Kasumi-1 (cell line): Measurements from ENCODE around the gene MLXIPL.
"Not testable (repeated sequence)": the region's sequence is repeated elsewhere in the genome, so short reads cannot be mapped to it uniquely, and the experiment has no call there.

Experiments
- DNase-seq, 2 experiments: peaks; one replicate each; lab custom pipeline; 2025; lab: John Stamatoyannopoulos, UW

MLXIPL gene

GRCh38 chr7:73613954-73614735, 10.2 kb downstream of the MLXIPL start:
- no peak for DNase-seq

- peak; percentile 25 to 52 for DNase-seq
Observed at GRCh38 chr7:73612598-73613269, 11.6 kb downstream of the MLXIPL start.

GRCh38 chr7:73611017-73611555, 13.2 kb downstream of the MLXIPL start:
- no peak for DNase-seq

GRCh38 chr7:73610105-73610504, 14.2 kb downstream of the MLXIPL start:
- DNase-seq = no peak

DNA sequence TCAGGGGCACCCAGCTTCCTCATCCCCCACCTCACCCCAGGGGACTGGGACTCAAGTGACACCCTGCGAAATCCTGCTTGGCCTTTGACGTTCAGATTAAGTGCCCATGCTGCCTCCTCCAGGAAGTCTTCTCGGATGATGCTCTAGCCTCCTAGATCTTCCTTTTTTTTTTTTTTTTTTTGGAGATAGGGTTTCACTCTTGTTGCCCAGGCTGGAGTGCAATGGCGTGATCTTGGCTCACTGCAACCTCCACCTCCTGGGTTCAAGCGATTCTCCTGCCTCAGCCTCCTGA, 16.7 kb downstream of the MLXIPL start:
- not testable (repeated sequence) for DNase-seq

GRCh38 chr7:73606801-73607691, 17.3 kb downstream of the MLXIPL start:
- DNase-seq = peak; percentile 27 to 34

DNA sequence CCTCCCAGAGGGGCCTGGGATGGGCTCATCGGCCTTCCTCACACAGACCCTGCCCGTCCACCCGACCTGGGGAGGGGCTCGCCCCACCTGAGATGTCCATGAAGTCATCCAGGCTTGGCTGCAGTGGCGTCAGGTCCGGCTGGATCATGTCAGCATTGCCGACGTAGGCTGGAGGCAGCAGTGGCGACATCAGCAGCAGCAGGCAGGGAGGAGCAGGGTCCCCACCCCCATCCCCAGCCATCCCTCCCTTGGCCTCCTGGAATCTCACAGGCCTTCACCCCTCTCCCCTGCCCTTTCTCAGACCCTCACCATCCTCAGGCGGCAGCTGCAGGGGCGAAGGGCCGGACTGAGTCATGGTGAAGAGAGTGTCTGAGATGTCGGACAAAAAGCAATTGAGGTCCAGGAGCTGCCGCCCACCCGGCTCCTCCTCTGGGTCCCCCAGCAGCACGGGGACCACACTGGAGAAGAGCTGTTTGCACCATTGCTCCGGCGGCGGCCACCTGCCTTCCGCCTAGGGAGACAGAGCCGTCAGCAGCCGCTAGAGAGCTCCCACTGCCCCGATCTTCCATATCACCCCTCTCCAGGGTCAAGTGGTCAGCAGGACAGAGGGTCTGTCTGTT, 18.6 kb downstream of the MLXIPL start:
- DNase-seq = no peak

GRCh38 chr7:73602721-73603651, 21.3 kb downstream of the MLXIPL start:
- no peak for DNase-seq

DNA sequence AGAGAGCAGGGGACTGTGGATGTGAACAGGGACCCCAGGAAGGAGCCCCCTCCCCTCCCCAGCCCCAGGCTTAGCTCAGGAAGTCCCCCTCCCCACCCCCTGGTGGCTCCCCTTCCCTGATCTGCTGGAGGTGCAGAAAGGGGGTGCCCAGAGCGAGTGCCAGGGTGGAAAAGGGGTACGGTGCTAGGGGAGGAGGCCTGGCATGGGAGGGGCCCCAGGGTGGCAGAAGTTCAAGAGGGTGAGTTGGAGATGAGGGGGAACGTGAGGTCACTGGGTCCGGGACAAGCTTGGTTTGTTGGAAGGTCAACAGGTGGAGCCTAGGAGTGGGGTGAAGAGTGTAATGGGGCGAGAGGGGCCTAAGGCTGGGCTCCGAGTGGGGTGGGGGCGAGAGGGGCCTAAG, 24.4 kb downstream of the MLXIPL start:
- DNase-seq = no peak

GRCh38 chr7:73599151-73599882, 25.0 kb downstream of the MLXIPL start:
- no peak for DNase-seq

DNA sequence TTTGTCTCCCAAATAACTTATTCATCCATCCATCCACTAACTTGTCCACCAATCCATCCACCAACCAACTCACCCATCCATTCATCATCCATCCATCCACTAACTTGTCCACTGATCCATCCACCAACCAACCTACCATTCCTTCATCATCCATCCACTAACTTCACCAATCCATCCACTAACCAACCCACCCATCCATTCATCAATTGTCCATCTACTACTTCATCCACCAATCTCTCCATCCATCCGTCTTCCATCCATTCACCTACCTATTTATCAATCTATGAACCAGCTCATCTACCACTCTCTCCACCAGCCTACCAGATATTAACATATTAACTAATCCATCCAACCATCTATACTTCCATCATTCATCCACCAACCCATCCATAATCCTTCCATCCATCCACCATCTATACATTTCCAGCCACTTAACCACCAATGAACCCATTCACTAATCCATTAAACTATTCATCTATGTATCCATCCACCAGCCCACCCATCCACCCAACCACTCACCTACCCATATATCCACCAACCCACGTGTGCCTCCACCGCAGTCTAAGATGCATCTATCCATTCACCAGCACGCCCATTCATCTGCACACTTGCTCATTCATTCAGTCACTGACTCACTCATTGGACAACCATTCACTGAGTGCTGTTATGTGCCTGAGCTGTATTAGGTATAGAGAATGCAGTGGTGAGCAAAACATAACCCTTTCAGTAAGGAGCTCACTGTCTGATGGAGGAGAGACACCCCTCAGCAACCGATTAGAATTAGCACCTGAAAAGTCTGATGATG, 26.1 kb downstream of the MLXIPL start:
- no peak for DNase-seq

GRCh38 chr7:73596191-73597065, 27.9 kb downstream of the MLXIPL start:
- no peak for DNase-seq

GRCh38 chr7:73595358-73595757, 29.0 kb downstream of the MLXIPL start:
- DNase-seq = no peak

GRCh38 chr7:73593207-73594045, 30.9 kb downstream of the MLXIPL start:
- no peak for DNase-seq

- no peak for DNase-seq
Observed at GRCh38 chr7:73586911-73587310, 37.4 kb downstream of the MLXIPL start.

GRCh38 chr7:73585196-73585595, 39.1 kb downstream of the MLXIPL start:
- DNase-seq = no peak

DNA sequence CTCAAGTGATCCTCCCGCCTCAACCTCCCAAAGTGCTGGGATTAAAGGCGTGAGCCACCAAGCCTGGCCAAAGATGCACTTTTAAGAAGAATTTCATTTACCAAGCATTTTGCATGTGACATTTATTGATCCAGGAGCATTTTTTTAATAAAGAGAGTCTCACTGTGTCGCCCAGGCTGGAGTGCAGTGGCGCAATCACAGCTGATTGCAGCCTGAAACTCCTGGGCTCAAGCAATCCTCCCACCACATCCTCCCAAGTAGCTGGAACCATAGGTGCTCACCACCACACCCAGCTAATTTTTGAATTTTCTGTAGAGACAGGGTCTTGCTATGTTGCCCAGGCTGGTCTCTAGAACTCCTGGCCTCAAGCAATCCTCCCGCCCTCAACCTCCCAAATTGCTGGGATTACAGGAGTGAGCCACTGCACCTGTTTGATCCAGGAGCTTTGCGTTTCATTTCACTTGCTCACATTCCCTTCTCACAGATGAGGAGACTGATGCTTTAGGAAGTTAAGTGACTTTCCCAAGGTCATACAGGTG, 41.6 kb downstream of the MLXIPL start:
- no peak for DNase-seq
